GM21447 (cell line): ENCODE data around the gene ARHGDIB.

Experiments used
- ATAC-seq: cut with Tn5 transposase; IDR thresholded peaks from one replicate; pipeline ENCODE4 v1.9.1; 2021; ENCODE audit not compliant: unreplicated experiment

Gene ARHGDIB

GRCh38 chr12:14984036-14984435 lies 22.6 kb upstream of the ARHGDIB start:
- no peak for ATAC-seq

DNA sequence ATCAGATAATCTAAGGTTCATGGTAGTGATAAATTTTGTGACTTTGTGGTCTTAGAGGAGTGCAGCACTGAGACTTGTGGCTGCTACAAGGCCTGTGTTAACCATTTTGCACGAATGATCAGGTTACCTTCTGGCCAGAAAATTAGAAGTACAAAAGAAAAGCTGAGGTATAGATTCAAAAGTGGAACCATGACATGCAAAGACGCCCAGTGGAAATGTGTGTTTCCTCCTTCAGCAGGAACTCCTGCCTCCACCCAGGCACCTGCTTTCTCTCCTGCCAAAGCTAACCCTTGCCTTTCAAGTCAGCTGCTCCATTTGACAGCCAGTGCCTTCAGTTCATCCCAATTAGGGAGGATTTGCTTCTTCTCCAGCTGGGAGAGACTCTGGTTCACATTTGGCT lies 21.6 kb upstream of the ARHGDIB start:
- no peak for ATAC-seq

GRCh38 chr12:14982562-14982961 lies 21.2 kb upstream of the ARHGDIB start:
- ATAC-seq = no peak

GRCh38 chr12:14981049-14981448 lies 19.6 kb upstream of the ARHGDIB start:
- no peak for ATAC-seq

DNA sequence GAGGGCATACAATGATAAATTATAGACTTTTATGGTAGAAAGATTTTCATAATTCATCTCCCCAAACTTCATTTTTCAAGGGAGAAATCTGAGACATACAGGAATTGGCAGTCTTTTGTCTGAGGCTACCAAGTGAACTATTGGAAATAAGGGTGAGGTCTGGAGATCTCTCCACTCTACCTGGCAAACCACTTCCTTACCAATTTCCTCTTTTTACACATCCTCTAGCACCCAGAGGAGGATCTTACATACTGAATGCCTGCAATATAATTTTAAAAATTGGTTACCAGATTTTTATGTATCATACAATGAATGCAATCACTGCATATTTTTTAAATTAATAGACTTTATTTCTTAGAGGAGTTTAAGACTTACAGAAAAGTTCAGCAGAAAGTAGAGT lies 18.1 kb upstream of the ARHGDIB start:
- ATAC-seq = no peak

DNA sequence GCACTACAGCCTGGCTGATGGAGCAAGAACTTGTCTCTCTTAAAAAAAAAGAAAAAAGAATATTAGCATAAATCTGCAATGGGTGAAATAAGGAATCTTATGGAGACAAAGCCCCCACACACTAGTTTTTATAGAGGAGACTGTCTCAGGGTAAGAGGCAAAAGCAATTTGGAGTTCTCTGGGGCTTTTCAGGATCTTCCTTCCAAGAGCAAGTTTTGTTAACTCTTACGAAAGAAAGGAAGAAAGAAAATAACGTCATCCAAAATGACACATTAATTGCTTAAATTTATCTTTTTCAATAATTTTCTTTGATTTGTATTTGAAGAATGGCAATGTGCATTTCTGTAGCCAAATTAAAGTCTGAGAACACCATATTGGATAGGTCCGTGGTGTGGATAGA lies 15.3 kb upstream of the ARHGDIB start:
- ATAC-seq = no peak

DNA sequence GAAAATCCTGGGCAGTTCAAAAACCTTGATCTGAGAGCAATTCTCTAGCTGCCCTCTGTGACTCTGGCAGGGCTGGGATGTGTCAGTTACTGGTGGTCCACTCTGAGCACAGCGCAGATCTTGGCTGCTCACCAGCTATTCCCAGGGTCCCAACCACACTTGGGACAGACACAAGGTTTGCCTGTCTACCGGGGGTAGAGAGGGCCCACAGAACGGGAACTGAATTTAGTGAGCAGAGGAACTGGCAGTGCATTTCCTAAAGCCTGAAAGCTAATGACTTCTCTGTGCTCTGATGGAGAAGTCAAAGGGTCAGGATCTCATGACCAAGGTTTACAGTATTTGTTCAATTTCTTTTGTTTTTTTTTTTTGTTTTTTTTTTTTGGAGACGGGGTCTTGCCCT lies 14.1 kb upstream of the ARHGDIB start:
- ATAC-seq = no peak

DNA sequence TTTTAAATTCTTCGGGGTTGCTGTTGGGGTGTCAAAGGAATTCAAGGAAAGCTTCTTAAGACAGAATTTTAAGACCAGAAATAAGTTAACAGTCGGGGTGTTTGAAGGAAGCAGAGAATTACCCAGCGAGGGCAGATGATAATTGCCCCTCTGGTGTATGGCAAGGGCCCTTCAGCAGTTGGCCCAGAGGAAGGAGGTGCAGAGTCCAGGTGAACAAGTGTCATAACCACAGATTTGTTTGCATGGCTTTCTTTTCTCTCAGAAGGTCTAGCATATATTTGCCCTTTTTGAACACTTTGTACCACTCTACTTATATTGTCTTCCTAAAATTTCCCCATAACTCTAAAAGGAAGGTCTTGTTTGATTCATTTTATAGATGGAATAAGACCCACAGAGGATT lies 13.2 kb upstream of the ARHGDIB start:
- no peak for ATAC-seq

GRCh38 chr12:14972816-14973215 lies 11.4 kb upstream of the ARHGDIB start, which contains the start of gene PDE6H:
Gene PDE6H (plus strand): TSS chr12:14973042. CDS start chr12:14978013, 4,971 bp downstream.
- no peak for ATAC-seq

- no peak for ATAC-seq
Measured at GRCh38 chr12:14970473-14970872, 9.1 kb upstream of the ARHGDIB start.

DNA sequence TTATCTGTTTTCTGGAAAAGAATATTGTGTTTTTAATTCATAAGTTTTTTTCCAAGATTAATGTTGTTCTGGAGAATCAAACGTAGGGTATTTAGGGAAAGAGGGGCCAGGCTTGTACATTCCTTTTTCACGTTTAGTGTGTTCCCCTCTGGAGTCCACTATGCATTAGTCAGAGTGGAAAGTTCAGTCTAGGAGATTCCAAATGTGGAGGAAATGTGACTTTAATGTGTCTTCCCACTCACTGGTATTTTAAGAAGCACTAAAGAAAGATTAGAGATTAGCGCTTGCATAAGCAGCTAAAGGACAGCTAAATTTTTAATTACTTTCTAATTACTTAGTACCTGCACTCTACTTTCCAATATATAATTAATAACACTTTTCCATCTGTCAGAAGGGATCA lies 7.1 kb upstream of the ARHGDIB start:
- ATAC-seq = no peak

- no peak for ATAC-seq
Measured at GRCh38 chr12:14965221-14965620, 3.8 kb upstream of the ARHGDIB start.

DNA sequence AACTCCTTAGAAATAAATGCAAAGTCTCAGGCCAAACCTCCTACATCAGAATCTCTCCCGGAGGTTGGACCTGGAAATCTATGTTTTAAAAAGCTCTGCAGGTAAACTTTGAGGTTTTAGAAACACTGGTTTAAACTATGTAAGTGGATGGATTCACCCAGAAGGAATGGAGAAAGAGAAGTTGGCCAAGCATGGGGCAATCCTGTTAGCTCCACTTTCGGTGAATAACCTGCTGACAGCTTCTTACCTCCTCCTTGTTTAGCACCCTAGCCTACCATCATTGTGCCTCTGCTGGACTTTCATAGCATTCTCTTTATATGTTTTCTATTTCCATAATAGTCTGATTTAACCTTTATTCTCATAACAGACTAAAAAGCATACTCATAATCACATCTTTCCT lies 3.0 kb upstream of the ARHGDIB start:
- no peak for ATAC-seq

GRCh38 chr12:14963520-14963919 lies 2.1 kb upstream of the ARHGDIB start:
- ATAC-seq = no peak

DNA sequence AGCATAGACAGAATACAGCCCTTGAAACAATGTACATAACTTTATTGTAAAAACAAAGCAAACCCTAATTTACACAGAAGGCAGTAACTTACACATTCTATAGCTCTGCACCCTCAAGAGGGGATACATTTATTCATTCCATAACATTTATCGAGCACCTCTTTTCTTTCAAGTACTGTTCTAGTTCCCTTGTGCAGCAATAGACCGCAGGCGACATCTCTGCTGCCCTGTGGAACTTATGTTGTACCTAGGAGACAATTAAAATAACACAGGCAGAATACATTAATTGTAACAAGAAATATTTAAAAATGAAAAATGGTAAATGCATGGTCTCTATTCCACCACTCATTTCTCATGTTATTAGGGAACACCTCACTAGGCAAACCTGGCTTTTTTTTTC lies 1.4 kb upstream of the ARHGDIB start:
- ATAC-seq = no peak

GRCh38 chr12:14962153-14962539 lies 745 bp upstream of the ARHGDIB start:
- no peak for ATAC-seq

GRCh38 chr12:14960548-14961465 lies 594 bp downstream of the ARHGDIB start:
- ATAC-seq = peak; percentile 33

DNA sequence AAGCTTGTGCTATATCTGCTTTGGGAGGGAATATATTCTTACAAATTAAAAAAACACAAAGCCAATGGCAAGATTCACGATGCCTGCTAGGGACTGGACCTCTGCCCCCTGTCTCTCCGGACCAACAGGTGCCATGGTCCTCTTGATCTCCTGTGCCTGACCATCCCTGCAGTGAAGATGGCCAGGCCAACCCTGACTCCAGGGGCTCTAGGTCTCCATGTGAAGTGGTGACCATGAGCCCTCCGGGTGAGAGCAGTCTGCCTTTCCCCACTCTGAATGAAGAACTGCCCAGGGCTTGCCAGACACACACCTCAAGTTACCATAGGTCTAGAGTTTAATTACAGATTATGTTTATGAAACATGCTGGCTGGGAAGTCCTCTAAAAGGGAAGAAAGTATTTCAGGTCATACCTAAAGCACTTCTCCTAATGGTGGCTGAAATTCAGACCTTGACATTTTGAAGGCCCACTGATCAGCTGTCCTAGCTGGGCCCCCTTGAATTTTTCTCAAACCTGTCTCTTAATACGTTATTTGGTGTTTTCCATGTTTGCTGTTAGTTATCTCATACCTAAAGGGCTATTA lies 1.4 kb downstream of the ARHGDIB start:
- no peak for ATAC-seq

- no peak for ATAC-seq
Measured at GRCh38 chr12:14959463-14959862, 1.9 kb downstream of the ARHGDIB start.

- ATAC-seq = no peak
Measured at GRCh38 chr12:14959126-14959440, 2.3 kb downstream of the ARHGDIB start.

DNA sequence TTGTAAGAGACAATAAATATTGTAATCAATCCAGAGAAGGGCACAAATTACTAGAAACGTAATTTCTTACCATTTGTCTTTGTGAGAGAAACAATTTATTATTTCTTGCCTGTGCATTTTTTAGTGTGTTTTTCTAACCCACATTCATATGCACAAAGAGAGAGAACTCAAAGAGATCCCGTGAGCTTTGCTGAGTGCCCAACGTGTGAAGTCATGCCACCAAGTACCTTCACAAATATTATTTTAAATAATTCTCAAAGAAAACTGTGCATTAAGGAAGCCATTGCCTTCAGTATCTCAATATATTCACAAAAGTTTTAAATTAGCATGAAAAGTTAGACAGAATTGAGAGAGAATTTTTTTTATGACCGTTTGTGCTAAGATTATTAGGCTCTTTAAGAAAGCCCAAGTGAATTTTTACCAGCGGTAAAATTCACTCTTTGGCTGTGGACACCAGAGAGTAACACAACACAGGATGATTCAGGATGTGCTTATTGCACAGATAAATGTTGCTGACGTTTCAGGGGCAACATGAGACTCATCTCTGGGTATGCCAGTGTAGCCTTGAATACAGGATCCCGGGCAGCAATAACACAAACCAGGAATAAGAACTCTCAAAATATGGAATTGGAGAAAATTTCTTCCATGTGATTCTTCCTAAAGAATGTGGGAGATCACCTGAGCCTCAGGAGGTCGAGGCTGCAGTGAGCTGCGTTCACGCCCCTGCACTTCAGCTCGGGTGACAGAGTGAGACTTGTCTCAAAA lies 2.9 kb downstream of the ARHGDIB start:
- no peak for ATAC-seq
